IMR-90 (cell line): ENCODE measurements around the gene DYNC2H1. TPM values are rescaled to one million over a fixed set of nuclear protein-coding genes. Genes with fewer than 3 reads are reported as not detected.

Source experiments
- ATAC-seq: fragments of 200-7000 bp; cut with Tn5 transposase; 2 replicates; pipeline ENCODE4 v1.9.1; 2020; ENCODE audit warnings: low read depth, mild to moderate bottlenecking, moderate library complexity
- BruUV-seq: library from RNA; stranded (reverse); fragments of 400-500 nt; replicated peaks from 2 replicates; lab custom pipeline; 2021; lab: Mats Ljungman, UMichigan
- CTCF ChIA-PET: fragments of 300-600 bp; formaldehyde crosslinking; extraction: SDS; loops from one replicate; lab custom pipeline; 2021; ENCODE audit warnings: antibody characterized with exemption; lab: Yijun Ruan, JAX
- POLR2A ChIA-PET: fragments of 300-600 bp; sonication (Branson Sonifier 250); formaldehyde crosslinking; loops from one replicate; lab custom pipeline; 2022; ENCODE audit warnings: antibody characterized with exemption; ENCODE audit not compliant: unreplicated experiment; lab: Charles Lee
- DNase-seq: peaks from one replicate; pipeline ENCODE4 v3.0.0; 2013
- H2AFZ ChIP-seq: replicated peaks from 2 replicates; pipeline ENCODE3; 2013; ENCODE audit warnings: low read length, mild to moderate bottlenecking; ENCODE audit not compliant: poor library complexity
- H2AK5ac ChIP-seq: 2 replicates; pipeline ENCODE4 v1.6.1; 2013; ENCODE audit warnings: low read depth, low read length, inconsistent platforms
- H2AK9ac ChIP-seq: replicated peaks from 2 replicates; pipeline ENCODE3; 2013; ENCODE audit warnings: mild to moderate bottlenecking, low read depth, low read length, moderate library complexity; ENCODE audit not compliant: poor library complexity
- H2BK120ac ChIP-seq: 2 replicates; pipeline ENCODE4 v1.6.1; 2013; ENCODE audit warnings: low read depth, low read length, inconsistent platforms
- H2BK15ac ChIP-seq: 3 replicates; pipeline ENCODE4 v1.6.1; 2013; ENCODE audit warnings: low read depth, low read length, inconsistent platforms
- H2BK20ac ChIP-seq: 2 replicates; pipeline ENCODE4 v1.6.1; 2013; ENCODE audit warnings: low read depth, mild to moderate bottlenecking, inconsistent platforms, low read length, moderate library complexity
- H2BK5ac ChIP-seq: 2 replicates; pipeline ENCODE4 v1.6.1; 2013; ENCODE audit warnings: mild to moderate bottlenecking, low read depth, low read length, inconsistent platforms; ENCODE audit not compliant: poor library complexity, severe bottlenecking
- H3K14ac ChIP-seq: replicated peaks from 2 replicates; pipeline ENCODE4 v1.6.1; 2013; ENCODE audit warnings: low read depth, low read length, inconsistent platforms
- H3K18ac ChIP-seq: 2 replicates; pipeline ENCODE4 v1.6.1; 2013; ENCODE audit warnings: low read depth, low read length, control low read depth
- H3K23ac ChIP-seq: 2 replicates; pipeline ENCODE4 v1.6.1; 2013; ENCODE audit warnings: low read depth, low read length, inconsistent platforms
- H3K27ac ChIP-seq: 2 replicates; pipeline ENCODE4 v1.5.1; 2013; ENCODE audit warnings: mild to moderate bottlenecking, control low read depth, low read length; ENCODE audit not compliant: insufficient read depth
- H3K27me3 ChIP-seq: 2 replicates; pipeline ENCODE4 v1.6.1; 2013; ENCODE audit warnings: low read length; ENCODE audit not compliant: control insufficient read depth, insufficient read depth
- H3K36me3 ChIP-seq: 2 replicates; pipeline ENCODE4 v1.6.1; 2013; ENCODE audit warnings: low read length, mixed read lengths; ENCODE audit not compliant: control insufficient read depth, insufficient read depth
- H3K4ac ChIP-seq: 2 replicates; pipeline ENCODE4 v1.6.1; 2013; ENCODE audit warnings: low read depth, low read length, inconsistent platforms
- H3K4me1 ChIP-seq: 2 replicates; pipeline ENCODE4 v1.6.1; 2013; ENCODE audit warnings: low read length, mixed read lengths; ENCODE audit not compliant: control insufficient read depth, insufficient read depth
- H3K4me2 ChIP-seq: 2 replicates; pipeline ENCODE4 v1.6.1; 2013; ENCODE audit warnings: low read depth, mild to moderate bottlenecking, control low read depth, low read length, moderate library complexity
- H3K4me3 ChIP-seq: 2 replicates; pipeline ENCODE4 v1.5.1; 2013; ENCODE audit warnings: low read depth, mild to moderate bottlenecking, control low read depth, low read length, moderate library complexity; ENCODE audit not compliant: insufficient read depth
- H3K56ac ChIP-seq: 2 replicates; pipeline ENCODE4 v1.6.1; 2013; ENCODE audit warnings: low read length, inconsistent platforms; ENCODE audit not compliant: insufficient read depth; ENCODE audit errors: extremely low read depth
- H3K79me1 ChIP-seq, 2 experiments: 2 replicates each; pipeline ENCODE4 v1.6.1; 2013; ENCODE audit warnings: low read length in 2 of 2, inconsistent platforms in 1 of 2, low read depth in 1 of 2
- H3K9ac ChIP-seq: 2 replicates; pipeline ENCODE4 v1.6.1; 2013; ENCODE audit warnings: low read depth, low read length, control low read depth
- H3K9me1 ChIP-seq: 2 replicates; pipeline ENCODE4 v1.6.1; 2013; ENCODE audit warnings: low read length, inconsistent platforms; ENCODE audit not compliant: insufficient read depth
- H3K9me3 ChIP-seq: 2 replicates; pipeline ENCODE4 v1.6.1; 2013; ENCODE audit warnings: low read length; ENCODE audit not compliant: control insufficient read depth, insufficient read depth
- H4K20me1 ChIP-seq: 2 replicates; pipeline ENCODE4 v1.6.1; 2013; ENCODE audit warnings: low read length, inconsistent platforms; ENCODE audit not compliant: insufficient read depth
- H4K5ac ChIP-seq: 2 replicates; pipeline ENCODE4 v1.6.1; 2013; ENCODE audit warnings: mild to moderate bottlenecking, low read depth, low read length, control low read depth
- H4K8ac ChIP-seq, 2 experiments: 2 replicates each; pipeline ENCODE4 v1.6.1; 2013; ENCODE audit warnings: low read depth in 2 of 2, low read length in 2 of 2, control low read depth in 1 of 2, inconsistent platforms in 1 of 2
- H4K91ac ChIP-seq: 2 replicates; pipeline ENCODE4 v1.6.1; 2013; ENCODE audit warnings: low read depth, low read length, inconsistent platforms; ENCODE audit not compliant: insufficient read depth
- CEBPB ChIP-seq: IDR thresholded peaks from 2 replicates; pipeline ENCODE4 v1.6.1; 2012; ENCODE audit warnings: low read depth, low read length, improper control_type of control experiment
- MAFK ChIP-seq: IDR thresholded peaks from 2 replicates; pipeline ENCODE4 v1.6.1; 2012; ENCODE audit warnings: low read depth, low read length, improper control_type of control experiment
- MAZ ChIP-seq: IDR thresholded peaks from 2 replicates; pipeline ENCODE4 v1.6.1; 2012; ENCODE audit warnings: low read depth, mild to moderate bottlenecking, low read length, improper control_type of control experiment, moderate library complexity, borderline replicate concordance
- SMC3 ChIP-seq: fragments of 150-350 bp; IDR thresholded peaks from 2 replicates; pipeline ENCODE4 v1.6.1; 2016; ENCODE audit warnings: low read depth, mild to moderate bottlenecking, antibody characterized with exemption, low read length, moderate library complexity
- WGBS, 2 experiments: methylation state at CpG; one replicate each; pipeline versions ENCODE4 v1.1.5 to v1.1.7; 2013; ENCODE audit warnings: missing lambda C conversion rate in 2 of 2; ENCODE audit not compliant: insufficient read length in 1 of 2; ENCODE audit errors: extremely low coverage in 2 of 2; 5-methylcytosine and 5-hydroxymethylcytosine counted together
- dilution Hi-C: fragments of 300-500 bp; cut with HindIII; formaldehyde crosslinking; loops from one replicate; pipeline ENCODE4 v1.14.3; 2018; ENCODE audit warnings: low sequenced_read_pairs; ENCODE audit not compliant: unreplicated experiment
- in situ Hi-C: fragments of 300-500 bp; cut with MboI; formaldehyde crosslinking; loops from 3 replicates; pipeline ENCODE4 v1.14.3; 2019; ENCODE audit warnings: low sequenced_read_pairs, inconsistent platforms, mixed read lengths
- intact Hi-C: fragments of 100-400 bp; cut with micrococcal nuclease; formaldehyde crosslinking; loops from 2 replicates; pipeline ENCODE4 v1.10.0; 2022
- polyA plus RNA-seq, 3 experiments: library from polyadenylated mRNA; depleted of rRNA; stranded (reverse); fragments of >200 nt; gene quantifications; 2 replicates each; pipeline ENCODE4 v1.2.3, GENCODE V29; 2012; ENCODE audit warnings: low replicate concordance in 1 of 3
- total RNA-seq: library from RNA; depleted of rRNA; stranded (reverse); fragments of >200 nt; gene quantifications from 2 replicates; pipeline ENCODE4 v1.2.3, GENCODE V29; 2012

DYNC2H1 gene
- total and polyA plus RNA-seq, 2 of the 4 experiments (the other 2 are of a cell fraction): 5.7 to 21.0 TPM

DNA sequence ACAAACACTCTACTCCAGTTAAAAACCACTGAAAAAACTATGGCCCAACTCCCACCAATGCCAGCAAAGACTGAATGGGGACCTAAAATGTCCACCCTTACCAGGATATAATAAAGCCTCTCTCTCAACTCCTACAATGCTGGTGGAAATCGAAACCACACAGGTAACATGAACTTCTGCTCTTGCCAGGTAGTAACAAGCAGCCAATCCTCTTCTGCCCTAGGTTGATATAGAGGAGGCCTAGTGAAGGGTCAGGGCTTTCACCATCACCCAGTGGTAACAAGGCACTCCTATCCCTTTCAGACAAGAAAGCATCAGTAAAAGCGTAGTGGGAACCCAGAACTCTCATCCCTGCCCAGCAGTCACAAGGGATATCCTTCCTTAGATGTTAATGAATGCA, 39.9 kb upstream of the DYNC2H1 start:
- H3K9ac ChIP-seq: no peak overlapping the region
- H3K4me1 ChIP-seq: no peaks in the 10 kb centered on the region
- peaks cover 19 to 26% of the 10 kb centered on the region in 2 experiments for H3K79me1 ChIP-seq
- H2AK5ac ChIP-seq: no peak overlapping the region
- no peak overlapping the region for H4K8ac ChIP-seq
- no peak overlapping the region for H2AK9ac ChIP-seq
- DNase-seq (no peak), ATAC-seq (no peak)
- 0 out of 2 replicates have a peak, but pooled peaks cover 3% of the 10 kb centered on the region for H3K9me1 ChIP-seq
- no peak overlapping the region for H2BK20ac ChIP-seq
- H3K23ac ChIP-seq: no peak overlapping the region
- H2AFZ ChIP-seq: no peak overlapping the region
- CTCF ChIA-PET: no interaction called here
- POLR2A ChIA-PET: no interaction called here
- H3K4me2 ChIP-seq: no peak overlapping the region
- no CpG with 5 or more reads among the region's 2 CpGs for WGBS, 2 experiments
- H3K18ac ChIP-seq: no peak overlapping the region
- H4K20me1 ChIP-seq: peaks cover 5% of the 10 kb centered on the region; the same call in 1 of the 2 replicates
- in situ Hi-C loops: no loop called here
- H3K4ac ChIP-seq: no peak overlapping the region
- no peak overlapping the region for H2BK15ac ChIP-seq
- no peak overlapping the region for H3K27ac ChIP-seq
- no peaks in the 10 kb centered on the region for H3K9me3 ChIP-seq
- no peak overlapping the region for H4K91ac ChIP-seq
- H3K36me3 ChIP-seq: peaks cover 7% of the 10 kb centered on the region
- dilution Hi-C loops: no loop called here
- no TSS peak for BruUV-seq
- intact Hi-C loops: no loop called here
- no peak overlapping the region for H3K4me3 ChIP-seq
- no peak overlapping the region for H3K14ac ChIP-seq
- no peak overlapping the region for H2BK120ac ChIP-seq
- TF ChIP-seq MAZ (no peak), CEBPB (no peak), SMC3 (no peak), MAFK (no peak)
- H2BK5ac ChIP-seq: no peak overlapping the region
- no peaks in the 10 kb centered on the region for H3K27me3 ChIP-seq
- no peak overlapping the region for H4K5ac ChIP-seq
- no peak overlapping the region for H3K56ac ChIP-seq
